GM23338 (cell line): ENCODE measurements around the gene TXLNB. TPM values are rescaled to one million over a fixed set of nuclear protein-coding genes. Genes with fewer than 3 reads are reported as not detected.
A peak's percentile ranks its signal among the peaks of the same experiment; 100 is the strongest.

Experiments used
- ATAC-seq: fragments of 200-7000 bp; cut with Tn5 transposase; 3 replicates; pipeline ENCODE4 v1.9.1; 2020
- DNase-seq: peaks from one replicate; pipeline ENCODE4 v3.0.0-alpha.2; 2015; ENCODE audit warnings: low spot score
- H2AFZ ChIP-seq: fragments of 200-600 bp; sonication (generic); 2 replicates; pipeline ENCODE4 v1.8.0; 2016; ENCODE audit warnings: antibody characterized with exemption, mild to moderate bottlenecking, moderate library complexity
- H3F3A ChIP-seq: fragments of 200-600 bp; sonication (generic); replicated peaks from 2 replicates; pipeline ENCODE4 v1.8.0; 2017; ENCODE audit warnings: antibody characterized with exemption, mixed run types, low read depth
- H3K27ac ChIP-seq: fragments of 200-600 bp; sonication (generic); 2 replicates; pipeline ENCODE4 v1.6.1; 2016; ENCODE audit warnings: low read depth
- H3K27me3 ChIP-seq: fragments of 200-600 bp; sonication (generic); 2 replicates; pipeline ENCODE4 v1.8.0; 2016; ENCODE audit warnings: mild to moderate bottlenecking, mixed run types, moderate library complexity; ENCODE audit not compliant: insufficient read depth
- H3K36me3 ChIP-seq: fragments of 200-600 bp; sonication (generic); 2 replicates; pipeline ENCODE4 v1.8.0; 2016; ENCODE audit warnings: mild to moderate bottlenecking; ENCODE audit not compliant: insufficient read depth
- H3K4me1 ChIP-seq: fragments of 200-600 bp; sonication (generic); 2 replicates; pipeline ENCODE4 v1.8.0; 2016; ENCODE audit warnings: mild to moderate bottlenecking, moderate library complexity; ENCODE audit not compliant: insufficient read depth
- H3K4me2 ChIP-seq: fragments of 200-600 bp; sonication (generic); 2 replicates; pipeline ENCODE4 v1.7.1; 2017; ENCODE audit warnings: mixed run types
- H3K4me3 ChIP-seq: fragments of 200-600 bp; sonication (generic); 2 replicates; pipeline ENCODE4 v1.6.1; 2016; ENCODE audit warnings: mixed run types
- H3K79me2 ChIP-seq: fragments of 200-600 bp; sonication (generic); replicated peaks from 2 replicates; pipeline ENCODE4 v1.8.0; 2017; ENCODE audit warnings: mild to moderate bottlenecking; ENCODE audit not compliant: insufficient read depth
- H3K9me2 ChIP-seq: fragments of 200-600 bp; sonication (generic); 2 replicates; pipeline ENCODE4 v1.8.0; 2017; ENCODE audit not compliant: insufficient read depth
- H4K20me1 ChIP-seq: fragments of 200-600 bp; sonication (generic); replicated peaks from 2 replicates; pipeline ENCODE4 v1.8.0; 2017; ENCODE audit warnings: mild to moderate bottlenecking; ENCODE audit not compliant: insufficient read depth
- H3K27ac Mint-ChIP-seq: 2 replicates; pipeline ENCODE4 v1.8.0; 2020; ENCODE audit warnings: inconsistent platforms, mild to moderate bottlenecking, moderate library complexity, mixed read lengths
- H3K27me3 Mint-ChIP-seq: 3 replicates; pipeline ENCODE4 v1.8.0; 2022; ENCODE audit warnings: low read depth, mild to moderate bottlenecking, moderate library complexity, mixed read lengths, inconsistent platforms; ENCODE audit not compliant: insufficient read depth, poor library complexity
- H3K36me3 Mint-ChIP-seq: 3 replicates; pipeline ENCODE4 v1.8.0; 2021; ENCODE audit warnings: low read depth, mild to moderate bottlenecking, inconsistent platforms, moderate library complexity, mixed read lengths
- H3K4me1 Mint-ChIP-seq: 3 replicates; pipeline ENCODE4 v1.8.0; 2020; ENCODE audit warnings: mild to moderate bottlenecking, inconsistent platforms, mixed read lengths
- H3K4me3 Mint-ChIP-seq: 3 replicates; pipeline ENCODE4 v1.8.0; 2021; ENCODE audit warnings: moderate library complexity, mild to moderate bottlenecking, inconsistent platforms, mixed read lengths
- H3K9me3 Mint-ChIP-seq: 3 replicates; pipeline ENCODE4 v1.8.0; 2020; ENCODE audit warnings: moderate library complexity, mild to moderate bottlenecking, inconsistent platforms, mixed read lengths
- CTCF ChIP-seq, 2 experiments: fragments of 200-600 bp in 1 of 2; sonication (generic) in 1 of 2; conservative IDR thresholded peaks; 2 replicates each; pipeline versions ENCODE4 v1.5.1 to v1.6.1; 2016 to 2017; ENCODE audit warnings: antibody characterized with exemption in 2 of 2, low read depth in 2 of 2, mild to moderate bottlenecking in 2 of 2, moderate library complexity in 1 of 2
- EZH2phosphoT487 ChIP-seq: fragments of 200-600 bp; sonication (generic); IDR thresholded peaks from one replicate; pipeline ENCODE4 v1.8.1; 2018; ENCODE audit warnings: antibody characterized with exemption; ENCODE audit not compliant: unreplicated experiment
- STAT1 ChIP-seq: IDR thresholded peaks from one replicate; pipeline ENCODE4 v1.6.1; 2016; ENCODE audit warnings: antibody characterized with exemption; ENCODE audit not compliant: unreplicated experiment
- ZNF462 ChIP-seq: fragments of 250-450 bp; sonication (Bioruptor Pico); IDR thresholded peaks from 2 replicates; pipeline ENCODE4 v1.5.0; 2020; ENCODE audit warnings: mild to moderate bottlenecking, moderate library complexity
- polyA plus RNA-seq: library from polyadenylated mRNA; unstranded; fragments of >200 nt; fragmentation: Nextera tagmentation; extraction: Ambion mirVana; gene quantifications from 2 replicates; pipeline ENCODE4 v1.2.1, GENCODE V29; 2016
- total RNA-seq: library from RNA; depleted of rRNA; stranded (reverse); fragments of >200 nt; shearing (Covaris generic); gene quantifications from 2 replicates; pipeline ENCODE4 v1.2.3, GENCODE V29; 2014

TXLNB gene
- total and polyA plus RNA-seq, 2 experiments from 2014 or later = 0.11 to 0.28 TPM

- TF ChIP-seq ZNF462 (CRISPR knock-in tag) (no peak), EZH2phosphoT487 (no peak), STAT1 (no peak)
Observed at GRCh38 chr6:139262519-139263300, 29.1 kb downstream of the TXLNB start (continued).

DNA sequence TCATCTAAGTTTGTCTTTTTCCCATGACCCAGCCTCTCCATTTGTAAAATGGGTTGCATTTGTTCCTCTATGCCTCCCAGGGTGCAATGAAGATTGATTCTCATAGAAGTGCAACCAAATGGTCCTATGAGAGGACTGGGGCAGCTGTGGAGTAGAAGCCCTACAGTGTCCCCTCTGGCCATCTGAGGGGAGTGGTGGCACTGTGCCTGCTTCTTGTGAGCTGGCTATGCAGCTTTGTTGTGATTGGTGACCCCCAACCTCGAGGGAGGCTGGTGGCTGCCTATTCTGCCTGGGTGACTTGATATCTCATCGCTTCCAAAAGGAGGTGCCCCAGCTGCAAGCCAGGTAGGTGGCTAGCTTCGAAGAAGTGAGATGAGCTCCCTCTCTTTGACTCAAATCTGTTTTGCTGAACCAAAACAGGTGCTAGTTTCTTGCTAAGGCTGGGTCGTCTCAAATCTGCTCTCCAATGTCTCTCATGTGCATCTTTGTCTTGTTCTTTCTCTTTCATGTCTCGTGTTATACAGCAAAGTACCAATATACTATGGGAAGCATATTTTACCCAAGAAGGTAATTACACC is 33.9 kb downstream of the TXLNB start:
- no peak overlapping the region for H3K27ac Mint-ChIP-seq
- Histone ChIP-seq H2AFZ (no peak overlapping the region), H3K27me3 (no peaks in the 10 kb centered on the region), H3K4me3 (no peak overlapping the region), H3K27ac (no peak overlapping the region), H3K79me2 (no peaks in the 10 kb centered on the region), H3K4me2 (no peak overlapping the region), H4K20me1 (no peaks in the 10 kb centered on the region), H3F3A (no peaks in the 10 kb centered on the region), H3K36me3 (no peaks in the 10 kb centered on the region), H3K4me1 (peaks cover 5% of the 10 kb centered on the region; the same call in 1 of the 2 replicates), H3K9me2 (no peaks in the 10 kb centered on the region)
- ATAC-seq = peak; percentile 37; the same call in 1 of the 3 replicates
- TF ChIP-seq CTCF (conservative IDR thresholded peaks at IDR 0.05; ENCODE audit: low read depth in 2 of 2) (peak in 1 of 2 experiments; percentile 22; a peak in 2 of 4 replicates), ZNF462 (CRISPR knock-in tag) (no peak)
- DNase-seq = peak; percentile 21
- H3K4me3 Mint-ChIP-seq = no peak overlapping the region
- no peaks in the 10 kb centered on the region for H3K9me3 Mint-ChIP-seq
- peaks cover 6% of the 10 kb centered on the region; the same call in 2 of the 3 replicates for H3K4me1 Mint-ChIP-seq
- peaks cover 4% of the 10 kb centered on the region for H3K27me3 Mint-ChIP-seq
- no peaks in the 10 kb centered on the region for H3K36me3 Mint-ChIP-seq
